OCI-LY7 (cell line): ENCODE data around the gene SPTSSA.

ENCODE experiments used
- CTCF ChIP-seq: fragments of 200-600 bp; sonication (generic); conservative IDR thresholded peaks from 2 replicates; pipeline ENCODE4 v1.5.1; 2014; ENCODE audit warnings: mild to moderate bottlenecking, antibody characterized with exemption, low read length, moderate library complexity, mixed read lengths
- EZH2phosphoT487 ChIP-seq: fragments of 200-600 bp; sonication (generic); IDR thresholded peaks from 2 replicates; pipeline ENCODE4 v1.6.1; 2018; ENCODE audit warnings: low read depth, borderline replicate concordance, mild to moderate bottlenecking, mixed run types, antibody characterized with exemption, low read length, moderate library complexity, mixed read lengths

GRCh38 chr14:34488528-34488927 is 26.5 kb upstream of the SPTSSA start:
- TF ChIP-seq CTCF, result no peak
- no peak for TF ChIP-seq EZH2phosphoT487
